IMR-90 (cell line): ENCODE data around the gene NKD1. TPM values are rescaled to one million over a fixed set of nuclear protein-coding genes. Genes with fewer than 3 reads are reported as not detected.

ENCODE experiments used
- ATAC-seq: fragments of 200-7000 bp; cut with Tn5 transposase; 2 replicates; pipeline ENCODE4 v1.9.1; 2020; ENCODE audit warnings: low read depth, mild to moderate bottlenecking, moderate library complexity
- BruUV-seq: library from RNA; stranded (reverse); fragments of 400-500 nt; replicated peaks from 2 replicates; lab custom pipeline; 2021; lab: Mats Ljungman, UMichigan
- CTCF ChIA-PET: fragments of 300-600 bp; formaldehyde crosslinking; extraction: SDS; loops from one replicate; lab custom pipeline; 2021; ENCODE audit warnings: antibody characterized with exemption; lab: Yijun Ruan, JAX
- POLR2A ChIA-PET: fragments of 300-600 bp; sonication (Branson Sonifier 250); formaldehyde crosslinking; loops from one replicate; lab custom pipeline; 2022; ENCODE audit warnings: antibody characterized with exemption; ENCODE audit not compliant: unreplicated experiment; lab: Charles Lee
- DNase-seq: peaks from one replicate; pipeline ENCODE4 v3.0.0; 2013
- H2AFZ ChIP-seq: replicated peaks from 2 replicates; pipeline ENCODE3; 2013; ENCODE audit warnings: low read length, mild to moderate bottlenecking; ENCODE audit not compliant: poor library complexity
- H2AK5ac ChIP-seq: 2 replicates; pipeline ENCODE4 v1.6.1; 2013; ENCODE audit warnings: low read depth, low read length, inconsistent platforms
- H2AK9ac ChIP-seq: replicated peaks from 2 replicates; pipeline ENCODE3; 2013; ENCODE audit warnings: mild to moderate bottlenecking, low read depth, low read length, moderate library complexity; ENCODE audit not compliant: poor library complexity
- H2BK120ac ChIP-seq: 2 replicates; pipeline ENCODE4 v1.6.1; 2013; ENCODE audit warnings: low read depth, low read length, inconsistent platforms
- H2BK15ac ChIP-seq: 3 replicates; pipeline ENCODE4 v1.6.1; 2013; ENCODE audit warnings: low read depth, low read length, inconsistent platforms
- H2BK20ac ChIP-seq: 2 replicates; pipeline ENCODE4 v1.6.1; 2013; ENCODE audit warnings: low read depth, mild to moderate bottlenecking, inconsistent platforms, low read length, moderate library complexity
- H2BK5ac ChIP-seq: 2 replicates; pipeline ENCODE4 v1.6.1; 2013; ENCODE audit warnings: mild to moderate bottlenecking, low read depth, low read length, inconsistent platforms; ENCODE audit not compliant: poor library complexity, severe bottlenecking
- H3K14ac ChIP-seq: replicated peaks from 2 replicates; pipeline ENCODE4 v1.6.1; 2013; ENCODE audit warnings: low read depth, low read length, inconsistent platforms
- H3K18ac ChIP-seq: 2 replicates; pipeline ENCODE4 v1.6.1; 2013; ENCODE audit warnings: low read depth, low read length, control low read depth
- H3K23ac ChIP-seq: 2 replicates; pipeline ENCODE4 v1.6.1; 2013; ENCODE audit warnings: low read depth, low read length, inconsistent platforms
- H3K27ac ChIP-seq: 2 replicates; pipeline ENCODE4 v1.5.1; 2013; ENCODE audit warnings: mild to moderate bottlenecking, control low read depth, low read length; ENCODE audit not compliant: insufficient read depth
- H3K27me3 ChIP-seq: 2 replicates; pipeline ENCODE4 v1.6.1; 2013; ENCODE audit warnings: low read length; ENCODE audit not compliant: control insufficient read depth, insufficient read depth
- H3K36me3 ChIP-seq: 2 replicates; pipeline ENCODE4 v1.6.1; 2013; ENCODE audit warnings: low read length, mixed read lengths; ENCODE audit not compliant: control insufficient read depth, insufficient read depth
- H3K4ac ChIP-seq: 2 replicates; pipeline ENCODE4 v1.6.1; 2013; ENCODE audit warnings: low read depth, low read length, inconsistent platforms
- H3K4me1 ChIP-seq: 2 replicates; pipeline ENCODE4 v1.6.1; 2013; ENCODE audit warnings: low read length, mixed read lengths; ENCODE audit not compliant: control insufficient read depth, insufficient read depth
- H3K4me2 ChIP-seq: 2 replicates; pipeline ENCODE4 v1.6.1; 2013; ENCODE audit warnings: low read depth, mild to moderate bottlenecking, control low read depth, low read length, moderate library complexity
- H3K4me3 ChIP-seq: 2 replicates; pipeline ENCODE4 v1.5.1; 2013; ENCODE audit warnings: low read depth, mild to moderate bottlenecking, control low read depth, low read length, moderate library complexity; ENCODE audit not compliant: insufficient read depth
- H3K56ac ChIP-seq: 2 replicates; pipeline ENCODE4 v1.6.1; 2013; ENCODE audit warnings: low read length, inconsistent platforms; ENCODE audit not compliant: insufficient read depth; ENCODE audit errors: extremely low read depth
- H3K79me1 ChIP-seq, 2 experiments: 2 replicates each; pipeline ENCODE4 v1.6.1; 2013; ENCODE audit warnings: low read length in 2 of 2, inconsistent platforms in 1 of 2, low read depth in 1 of 2
- H3K9ac ChIP-seq: 2 replicates; pipeline ENCODE4 v1.6.1; 2013; ENCODE audit warnings: low read depth, low read length, control low read depth
- H3K9me1 ChIP-seq: 2 replicates; pipeline ENCODE4 v1.6.1; 2013; ENCODE audit warnings: low read length, inconsistent platforms; ENCODE audit not compliant: insufficient read depth
- H3K9me3 ChIP-seq: 2 replicates; pipeline ENCODE4 v1.6.1; 2013; ENCODE audit warnings: low read length; ENCODE audit not compliant: control insufficient read depth, insufficient read depth
- H4K20me1 ChIP-seq: 2 replicates; pipeline ENCODE4 v1.6.1; 2013; ENCODE audit warnings: low read length, inconsistent platforms; ENCODE audit not compliant: insufficient read depth
- H4K5ac ChIP-seq: 2 replicates; pipeline ENCODE4 v1.6.1; 2013; ENCODE audit warnings: mild to moderate bottlenecking, low read depth, low read length, control low read depth
- H4K8ac ChIP-seq, 2 experiments: 2 replicates each; pipeline ENCODE4 v1.6.1; 2013; ENCODE audit warnings: low read depth in 2 of 2, low read length in 2 of 2, control low read depth in 1 of 2, inconsistent platforms in 1 of 2
- H4K91ac ChIP-seq: 2 replicates; pipeline ENCODE4 v1.6.1; 2013; ENCODE audit warnings: low read depth, low read length, inconsistent platforms; ENCODE audit not compliant: insufficient read depth
- ELK1 ChIP-seq: fragments of 150-350 bp; IDR thresholded peaks from 2 replicates; pipeline ENCODE4 v1.6.1; 2016; ENCODE audit warnings: low read depth, mild to moderate bottlenecking, low read length, moderate library complexity, borderline replicate concordance
- FOS ChIP-seq: fragments of 150-350 bp; IDR thresholded peaks from 2 replicates; pipeline ENCODE4 v1.6.1; 2016; ENCODE audit warnings: low read depth, low read length
- NFE2L2 ChIP-seq: fragments of 150-350 bp; IDR thresholded peaks from 2 replicates; pipeline ENCODE4 v1.6.1; 2016; ENCODE audit warnings: low read depth, mild to moderate bottlenecking, low read length
- RFX5 ChIP-seq: IDR thresholded peaks from 2 replicates; pipeline ENCODE4 v1.8.0; 2012; ENCODE audit warnings: low read depth, mild to moderate bottlenecking, low read length, moderate library complexity
- WGBS, 2 experiments: methylation state at CpG; one replicate each; pipeline versions ENCODE4 v1.1.5 to v1.1.7; 2013; ENCODE audit warnings: missing lambda C conversion rate in 2 of 2; ENCODE audit not compliant: insufficient read length in 1 of 2; ENCODE audit errors: extremely low coverage in 2 of 2; 5-methylcytosine and 5-hydroxymethylcytosine counted together
- dilution Hi-C: fragments of 300-500 bp; cut with HindIII; formaldehyde crosslinking; loops from one replicate; pipeline ENCODE4 v1.14.3; 2018; ENCODE audit warnings: low sequenced_read_pairs; ENCODE audit not compliant: unreplicated experiment
- in situ Hi-C: fragments of 300-500 bp; cut with MboI; formaldehyde crosslinking; loops from 3 replicates; pipeline ENCODE4 v1.14.3; 2019; ENCODE audit warnings: low sequenced_read_pairs, inconsistent platforms, mixed read lengths
- intact Hi-C: fragments of 100-400 bp; cut with micrococcal nuclease; formaldehyde crosslinking; loops from 2 replicates; pipeline ENCODE4 v1.10.0; 2022
- polyA plus RNA-seq, 3 experiments: library from polyadenylated mRNA; depleted of rRNA; stranded (reverse); fragments of >200 nt; gene quantifications; 2 replicates each; pipeline ENCODE4 v1.2.3, GENCODE V29; 2012; ENCODE audit warnings: low replicate concordance in 1 of 3
- total RNA-seq: library from RNA; depleted of rRNA; stranded (reverse); fragments of >200 nt; gene quantifications from 2 replicates; pipeline ENCODE4 v1.2.3, GENCODE V29; 2012

Gene NKD1
- total and polyA plus RNA-seq, 2 of the 4 experiments (the other 2 are of a cell fraction) = not detected

GRCh38 chr16:50570808-50571598, 22.8 kb downstream of the NKD1 start:
- ATAC-seq = no peak
- 90% methylated on average over 4 of the region's 11 CpGs; no CpG with 5 or more reads in 1 of the 2 experiments for WGBS, 2 experiments
- Histone ChIP-seq H3K9me3 (no peaks in the 10 kb centered on the region), H3K27me3 (peaks cover 8% of the 10 kb centered on the region), H3K14ac (no peak overlapping the region), H4K8ac (no peak overlapping the region), H3K23ac (no peak overlapping the region), H3K9ac (no peak overlapping the region), H2AFZ (no peak overlapping the region), H3K4me3 (no peak overlapping the region), H2AK5ac (no peak overlapping the region), H3K27ac (no peak overlapping the region), H2AK9ac (no peak overlapping the region), H3K4me2 (no peak overlapping the region), H2BK5ac (no peak overlapping the region), H4K91ac (no peak overlapping the region), H2BK120ac (no peak overlapping the region), H3K18ac (no peak overlapping the region), H2BK20ac (no peak overlapping the region), H3K79me1 (no peaks in the 10 kb centered on the region), H3K36me3 (no peaks in the 10 kb centered on the region), H3K9me1 (no peaks in the 10 kb centered on the region), H3K4ac (no peak overlapping the region), H2BK15ac (no peak overlapping the region), H3K4me1 (no peaks in the 10 kb centered on the region), H4K20me1 (no peaks in the 10 kb centered on the region), H3K56ac (no peak overlapping the region), H4K5ac (no peak overlapping the region)
- dilution Hi-C loops = no loop called here
- DNase-seq = no peak
- ChIA-PET CTCF (no interaction called here), POLR2A (no interaction called here)
- no TSS peak for BruUV-seq
- in situ Hi-C loops = no loop called here
- intact Hi-C loops = no loop called here
- no peak for TF ChIP-seq RFX5
- TF ChIP-seq NFE2L2 = no peak
- no peak for TF ChIP-seq FOS
- no peak for TF ChIP-seq ELK1
